GM21619 (cell line): ENCODE measurements around the gene TNFRSF21.
A peak's percentile ranks its signal among the peaks of the same experiment; 100 is the strongest.

Source experiments
- ATAC-seq: cut with Tn5 transposase; IDR thresholded peaks from one replicate; pipeline ENCODE4 v1.9.1; 2021; ENCODE audit not compliant: unreplicated experiment

TNFRSF21 gene

GRCh38 chr6:47254051-47254450 lies 55.7 kb downstream of the TNFRSF21 start:
- no peak for ATAC-seq

GRCh38 chr6:47253136-47253535 lies 56.6 kb downstream of the TNFRSF21 start:
- ATAC-seq, result no peak

- no peak for ATAC-seq
Measured at GRCh38 chr6:47252633-47253032, 57.1 kb downstream of the TNFRSF21 start.

- no peak for ATAC-seq
Measured at GRCh38 chr6:47251396-47251795, 58.3 kb downstream of the TNFRSF21 start.

- ATAC-seq, result peak; percentile 35
Measured at GRCh38 chr6:47250302-47250701, 59.4 kb downstream of the TNFRSF21 start.

- no peak for ATAC-seq
Measured at GRCh38 chr6:47248446-47248845, 61.3 kb downstream of the TNFRSF21 start.

- ATAC-seq, result peak; percentile 54
Measured at GRCh38 chr6:47247227-47247797, 62.4 kb downstream of the TNFRSF21 start.

- ATAC-seq, result no peak
Measured at GRCh38 chr6:47246551-47246950, 63.2 kb downstream of the TNFRSF21 start.

GRCh38 chr6:47245745-47246371 lies 63.8 kb downstream of the TNFRSF21 start:
- no peak for ATAC-seq

GRCh38 chr6:47242483-47243386 lies 67.0 kb downstream of the TNFRSF21 start:
- ATAC-seq, result peak; percentile 92

- no peak for ATAC-seq
Measured at GRCh38 chr6:47241742-47242482, 67.8 kb downstream of the TNFRSF21 start.

GRCh38 chr6:47240277-47240890 lies 69.3 kb downstream of the TNFRSF21 start:
- no peak for ATAC-seq

- no peak for ATAC-seq
Measured at GRCh38 chr6:47239546-47239945, 70.2 kb downstream of the TNFRSF21 start.

GRCh38 chr6:47238456-47238995 lies 71.2 kb downstream of the TNFRSF21 start:
- ATAC-seq, result no peak

- ATAC-seq, result no peak
Measured at GRCh38 chr6:47237196-47237595, 72.5 kb downstream of the TNFRSF21 start.

GRCh38 chr6:47235964-47236760 lies 73.5 kb downstream of the TNFRSF21 start:
- no peak for ATAC-seq

GRCh38 chr6:47235421-47235820 lies 74.3 kb downstream of the TNFRSF21 start:
- ATAC-seq, result no peak

GRCh38 chr6:47234266-47234933 lies 75.3 kb downstream of the TNFRSF21 start:
- ATAC-seq, result no peak

- no peak for ATAC-seq
Measured at GRCh38 chr6:47231151-47231550, 78.6 kb downstream of the TNFRSF21 start.
